ENCODE data around the gene ASXL3.

DNA sequence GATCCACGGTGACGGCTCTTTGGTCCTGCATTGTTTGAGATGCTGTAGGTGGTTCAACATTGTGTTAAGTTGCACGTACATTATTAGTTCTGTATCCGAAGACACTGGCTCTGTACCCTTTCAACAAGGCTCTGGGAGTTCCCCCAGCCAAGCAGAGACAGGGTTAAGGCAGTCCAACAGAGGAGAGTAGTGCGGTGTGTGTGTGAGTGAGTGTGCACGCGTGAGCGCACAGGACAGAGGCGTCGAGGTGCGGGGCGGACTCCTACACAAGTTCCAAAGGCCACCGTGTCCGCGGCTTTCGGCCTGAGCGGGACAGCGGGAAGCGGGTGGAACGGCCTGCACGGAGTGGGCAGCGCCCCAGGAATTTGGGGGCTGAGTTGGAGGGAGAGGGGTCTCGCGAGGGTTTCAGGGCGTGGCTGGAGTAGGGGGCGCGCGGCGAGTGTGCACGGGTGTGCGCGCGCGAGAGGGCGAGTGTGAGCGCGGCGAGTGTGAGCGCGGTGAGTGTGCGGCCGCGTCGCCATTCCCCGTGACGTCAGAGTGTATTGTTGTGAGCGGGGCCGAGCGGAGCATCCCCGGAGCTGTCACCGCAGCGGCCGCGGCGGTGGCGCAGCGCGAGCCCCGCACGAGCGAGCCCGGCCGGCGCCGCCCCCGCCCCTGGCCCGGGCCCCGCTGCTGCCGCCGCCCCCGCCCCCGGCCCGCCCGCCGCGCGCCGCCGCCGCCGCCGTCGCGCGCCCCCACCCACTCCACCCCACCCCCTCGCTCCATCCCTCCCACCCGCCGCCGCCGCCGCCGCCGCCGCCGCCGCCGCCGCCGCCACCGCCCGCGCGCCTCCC is at the start of gene ASXL3:
- TF ChIP-seq CTCF (IDR thresholded peaks at IDR 0.05), result no peak
- TF ChIP-seq POLR2AphosphoS5 (IDR thresholded peaks at IDR 0.05), result no peak
- no peak for TF ChIP-seq POLR2A (IDR thresholded peaks at IDR 0.05)

Data from gastroesophageal sphincter (tissue), 3 donors.